Transverse colon (tissue), 4 donors: ENCODE results near the gene SH2B2.

Source experiments
- CTCF ChIP-seq, 5 experiments: fragments of 200-600 bp in 3 of 5; fragments of 450-650 bp in 2 of 5; sonication (generic) in 3 of 5; IDR thresholded peaks; 1 replicate in 2 of 5; 2 replicates in 3 of 5; pipeline ENCODE4 v1.5.1; 2016 to 2017; ENCODE audit warnings: antibody characterized with exemption in 5 of 5, inconsistent platforms in 3 of 5, mild to moderate bottlenecking in 2 of 5, moderate library complexity in 1 of 5
- POLR2A ChIP-seq: fragments of 450-650 bp; IDR thresholded peaks from one replicate; pipeline ENCODE4 v1.6.1; 2016; ENCODE audit warnings: antibody characterized with exemption, mild to moderate bottlenecking, moderate library complexity
- POLR2AphosphoS5 ChIP-seq, 3 donors: sonication (generic); formaldehyde crosslinking; IDR thresholded peaks; one replicate each; pipeline ENCODE4 v1.6.1; 2016; ENCODE audit warnings: antibody characterized with exemption in 3 of 3

- no peak for TF ChIP-seq POLR2AphosphoS5 (IDR thresholded peaks at IDR 0.05)
- no peak for TF ChIP-seq CTCF (IDR thresholded peaks at IDR 0.05)
- TF ChIP-seq POLR2A = no peak
Observed at GRCh38 chr7:102284891-102285539, 1.7 kb upstream of the SH2B2 start.
